T-cell (primary cell): ENCODE results near the gene ERO1A. TPM values are rescaled to one million over a fixed set of nuclear protein-coding genes. Genes with fewer than 3 reads are reported as not detected.

Experiments used
- ATAC-seq, 4 experiments: fragments of 200-7000 bp in 3 of 4; fragments of 150-1000 bp in 1 of 4; cut with Tn5 transposase; replicated peaks in 1 of 4; 1 replicate in 3 of 4; 2 replicates in 1 of 4; pipeline ENCODE4 v1.10.0; 2021; ENCODE audit warnings: moderate library complexity in 3 of 4, mild to moderate bottlenecking in 2 of 4, moderate number of reproducible peaks in 1 of 4
- CTCF ChIA-PET, 2 donors: fragments of 300-600 bp; sonication (Branson Sonifier 250); formaldehyde crosslinking; loops; one replicate each; lab custom pipeline; 2022; ENCODE audit warnings: antibody characterized with exemption in 2 of 2; lab: Charles Lee
- POLR2A ChIA-PET, 2 donors: fragments of 300-600 bp; sonication (Branson Sonifier 250); formaldehyde crosslinking; loops; one replicate each; lab custom pipeline; 2022; ENCODE audit warnings: antibody characterized with exemption in 2 of 2; lab: Charles Lee
- DNase-seq, 35 experiments: peaks; one replicate each; pipeline versions ENCODE4 v3.0.0 to v3.0.0-alpha.2; 2013 to 2023
- H3K27ac ChIP-seq: one replicate; pipeline ENCODE4 v1.5.1; 2013; ENCODE audit warnings: low read length
- H3K27me3 ChIP-seq, 2 experiments: replicated peaks in 1 of 2; 1 replicate in 1 of 2; 2 replicates in 1 of 2; pipeline versions ENCODE4 v1.6.1 to v1.7.0; 2013; ENCODE audit warnings: low read length in 1 of 2, mixed read lengths in 1 of 2; ENCODE audit not compliant: control insufficient read depth in 2 of 2, insufficient read depth in 2 of 2; ENCODE audit errors: extremely low read depth in 1 of 2
- H3K36me3 ChIP-seq, 2 donors: 1 replicate in 1 of 2; 2 replicates in 1 of 2; pipeline versions ENCODE4 v1.6.1 to v1.7.0; 2013; ENCODE audit warnings: low read length in 1 of 2; ENCODE audit not compliant: control insufficient read depth in 2 of 2, insufficient read depth in 1 of 2; ENCODE audit errors: extremely low read depth in 1 of 2
- H3K4me1 ChIP-seq, 2 experiments: 1 replicate in 1 of 2; 2 replicates in 1 of 2; pipeline versions ENCODE4 v1.6.1 to v1.7.0; 2013; ENCODE audit warnings: low read length in 2 of 2, mixed read lengths in 1 of 2; ENCODE audit not compliant: insufficient read depth in 2 of 2, control insufficient read depth in 1 of 2; ENCODE audit errors: extremely low read depth in 1 of 2
- H3K4me3 ChIP-seq, 2 donors: 1 replicate in 1 of 2; 2 replicates in 1 of 2; pipeline versions ENCODE4 v1.5.1 to v1.7.0; 2013; ENCODE audit warnings: mild to moderate bottlenecking in 2 of 2, low read length in 1 of 2, moderate library complexity in 1 of 2; ENCODE audit not compliant: control insufficient read depth in 1 of 2; ENCODE audit errors: extremely low read depth in 1 of 2
- H3K9me3 ChIP-seq: 2 replicates; pipeline ENCODE4 v1.7.0; 2013
- H3K27ac Mint-ChIP-seq, 2 donors: one replicate each; pipeline ENCODE4 v1.8.0; 2020 to 2021; ENCODE audit warnings: mild to moderate bottlenecking in 2 of 2, mixed read lengths in 2 of 2
- H3K27me3 Mint-ChIP-seq, 2 donors: one replicate each; pipeline ENCODE4 v1.8.0; 2021 to 2022; ENCODE audit warnings: mixed read lengths in 2 of 2
- H3K36me3 Mint-ChIP-seq: one replicate; pipeline ENCODE4 v1.8.0; 2021; ENCODE audit warnings: mixed read lengths
- H3K4me1 Mint-ChIP-seq, 3 donors: one replicate each; pipeline ENCODE4 v1.8.0; 2020 to 2022; ENCODE audit warnings: mixed read lengths in 3 of 3, mild to moderate bottlenecking in 1 of 3
- H3K4me3 Mint-ChIP-seq, 3 donors: one replicate each; pipeline ENCODE4 v1.8.0; 2020 to 2022; ENCODE audit warnings: mild to moderate bottlenecking in 3 of 3, mixed read lengths in 3 of 3, moderate library complexity in 3 of 3
- H3K9me3 Mint-ChIP-seq, 3 donors: one replicate each; pipeline ENCODE4 v1.8.0; 2020 to 2022; ENCODE audit warnings: mixed read lengths in 3 of 3
- WGBS: methylation state at CpG from one replicate; pipeline ENCODE4 v1.1.5; 2013; ENCODE audit warnings: missing lambda C conversion rate; ENCODE audit not compliant: insufficient coverage; 5-methylcytosine and 5-hydroxymethylcytosine counted together
- total RNA-seq, 35 experiments: library from RNA in 6 of 35; stranded (reverse) in 6 of 35; fragments of 120-200 nt in 1 of 35; gene quantifications; one replicate each; pipeline versions ENCODE4 v1.2.1 to v1.2.4 and lab custom pipeline; 2013 to 2026

Gene ERO1A
- total RNA-seq, 5 donors from 2014 or later (not counting 1 experiment from before 2014, with no cell fraction given): 62.7 to 97.3 (median 91.3) TPM

- Mint-ChIP-seq H3K27ac (no peak overlapping the region), H3K27me3 (no peaks in the 10 kb centered on the region), H3K4me1 (peaks cover 0 to 11% (median 7%) of the 10 kb centered on the region in 3 donors), H3K36me3 (peaks cover 30% of the 10 kb centered on the region), H3K9me3 (no peaks in the 10 kb centered on the region), H3K4me3 (no peak overlapping the region)
- DNase-seq: peak in 1 of 35 experiments; percentile 48
- peaks cover 6 to 44% of the 10 kb centered on the region in 2 donors for H3K36me3 ChIP-seq
- no peaks in the 10 kb centered on the region for H3K4me1 ChIP-seq
- POLR2A ChIA-PET: no interaction called here
- no peaks in the 10 kb centered on the region for H3K9me3 ChIP-seq
- no peak overlapping the region for H3K27ac ChIP-seq
- peak in 3 of 4 experiments; percentile 37 to 56 (median 49) for ATAC-seq
- no CpG with 5 or more reads among the region's 2 CpGs for WGBS
- no peaks in the 10 kb centered on the region for H3K27me3 ChIP-seq
- H3K4me3 ChIP-seq: no peak overlapping the region
- CTCF ChIA-PET: interaction anchor here (0.7 to 0.9 kb wide), 2 partner anchors 58 to 283 kb away, joined by 3 read pairs; no protein-coding TSS in a partner anchor
These were observed 16.8 kb downstream of the ERO1A start for GRCh38 chr14:52678591-52678990.

- Mint-ChIP-seq H3K27ac (no peak overlapping the region), H3K4me1 (peaks cover 2 to 5% (median 4%) of the 10 kb centered on the region in 3 donors), H3K36me3 (peaks cover 35% of the 10 kb centered on the region), H3K9me3 (no peaks in the 10 kb centered on the region), H3K27me3 (no peaks in the 10 kb centered on the region), H3K4me3 (no peak overlapping the region)
- no peaks in the 10 kb centered on the region for H3K4me1 ChIP-seq
- DNase-seq (no peak), ATAC-seq (no peak)
- no peaks in the 10 kb centered on the region for H3K9me3 ChIP-seq
- CTCF ChIA-PET: no interaction called here
- no peak overlapping the region for H3K4me3 ChIP-seq
- no CpG with 5 or more reads among the region's 2 CpGs for WGBS
- POLR2A ChIA-PET: no interaction called here
- H3K27ac ChIP-seq: no peak overlapping the region
- no peaks in the 10 kb centered on the region for H3K27me3 ChIP-seq
- H3K36me3 ChIP-seq: peaks cover 0 to 25% of the 10 kb centered on the region in 2 donors
These were observed 31.5 kb downstream of the ERO1A start for GRCh38 chr14:52663850-52664249.

- H3K36me3 Mint-ChIP-seq: peaks cover 38% of the 10 kb centered on the region
- H3K36me3 ChIP-seq: peaks cover 0 to 31% of the 10 kb centered on the region in 2 donors
- no CpG with 5 or more reads among the region's 2 CpGs for WGBS
These were observed 34.0 kb downstream of the ERO1A start for GRCh38 chr14:52661314-52661713.

GRCh38 chr14:52660832-52661231 lies 34.5 kb downstream of the ERO1A start:
- no peaks in the 10 kb centered on the region for H3K9me3 ChIP-seq
- ChIA-PET CTCF (no interaction called here), POLR2A (interaction anchor here in 1 of 2 donors (0.5 kb wide), 1 partner anchor 13 kb away, joined by 3 read pairs; no protein-coding TSS in a partner anchor)
- no peak for DNase-seq
- H3K36me3 ChIP-seq: peaks cover 0 to 31% of the 10 kb centered on the region in 2 donors
- H3K36me3 Mint-ChIP-seq: peaks cover 37% of the 10 kb centered on the region
- H3K27ac Mint-ChIP-seq: no peak overlapping the region
- H3K27me3 ChIP-seq: no peaks in the 10 kb centered on the region
- H3K27me3 Mint-ChIP-seq: no peaks in the 10 kb centered on the region
- no peak overlapping the region for H3K27ac ChIP-seq
- peaks cover 2 to 5% (median 4%) of the 10 kb centered on the region in 3 donors for H3K4me1 Mint-ChIP-seq
- H3K4me1 ChIP-seq: no peaks in the 10 kb centered on the region
- H3K4me3 Mint-ChIP-seq: no peak overlapping the region
- no peak overlapping the region for H3K4me3 ChIP-seq
- no peak for ATAC-seq
- no CpG with 5 or more reads among the region's 1 CpG for WGBS
- H3K9me3 Mint-ChIP-seq: no peaks in the 10 kb centered on the region

More at GRCh38 chr14:52661314-52661713, 34.0 kb downstream of the ERO1A start:
- no peaks in the 10 kb centered on the region for H3K9me3 ChIP-seq
- Mint-ChIP-seq H3K4me3 (no peak overlapping the region), H3K4me1 (peaks cover 2 to 5% (median 4%) of the 10 kb centered on the region in 3 donors), H3K9me3 (no peaks in the 10 kb centered on the region), H3K27me3 (no peaks in the 10 kb centered on the region), H3K27ac (no peak overlapping the region)
- no peak overlapping the region for H3K27ac ChIP-seq
- ATAC-seq (no peak), DNase-seq (no peak)
- H3K4me1 ChIP-seq: no peaks in the 10 kb centered on the region
- no peaks in the 10 kb centered on the region for H3K27me3 ChIP-seq
- ChIA-PET CTCF (interaction anchor here in 1 of 2 donors (0.6 kb wide), 1 partner anchor 116 kb away, joined by 3 read pairs; no protein-coding TSS in a partner anchor), POLR2A (no interaction called here)
- H3K4me3 ChIP-seq: no peak overlapping the region

GRCh38 chr14:52660325-52660724 lies 35.0 kb downstream of the ERO1A start:
- no peaks in the 10 kb centered on the region for H3K4me1 ChIP-seq
- no peak overlapping the region for H3K4me3 ChIP-seq
- Mint-ChIP-seq H3K4me1 (peaks cover 2 to 5% (median 4%) of the 10 kb centered on the region in 3 donors), H3K36me3 (peaks cover 36% of the 10 kb centered on the region), H3K9me3 (no peaks in the 10 kb centered on the region), H3K27me3 (no peaks in the 10 kb centered on the region), H3K27ac (no peak overlapping the region), H3K4me3 (no peak overlapping the region)
- no peaks in the 10 kb centered on the region for H3K27me3 ChIP-seq
- ATAC-seq (no peak), DNase-seq (no peak)
- ChIA-PET POLR2A (interaction anchor here (0.5 to 0.7 kb wide), 2 partner anchors 14 to 48 kb away, joined by 3 to 7 read pairs; no protein-coding TSS in a partner anchor), CTCF (no interaction called here)
- peaks cover 0 to 29% of the 10 kb centered on the region in 2 donors for H3K36me3 ChIP-seq
- H3K9me3 ChIP-seq: no peaks in the 10 kb centered on the region
- H3K27ac ChIP-seq: no peak overlapping the region

GRCh38 chr14:52656905-52657304 lies 38.5 kb downstream of the ERO1A start:
- peaks cover 2 to 5% (median 4%) of the 10 kb centered on the region in 3 donors for H3K4me1 Mint-ChIP-seq
- CTCF ChIA-PET: interaction anchor here in 1 of 2 donors (0.7 kb wide), 2 partner anchors 145 to 400 kb away, joined by 3 read pairs; no protein-coding TSS in a partner anchor
- no peak overlapping the region for H3K4me3 Mint-ChIP-seq

More at GRCh38 chr14:52656905-52657304, 38.5 kb downstream of the ERO1A start:
- Mint-ChIP-seq H3K36me3 (peaks cover 34% of the 10 kb centered on the region), H3K9me3 (no peaks in the 10 kb centered on the region), H3K27me3 (no peaks in the 10 kb centered on the region), H3K27ac (no peak overlapping the region)
- Histone ChIP-seq H3K27me3 (no peaks in the 10 kb centered on the region), H3K4me3 (no peak overlapping the region), H3K9me3 (no peaks in the 10 kb centered on the region), H3K27ac (no peak overlapping the region), H3K36me3 (peaks cover 0 to 32% of the 10 kb centered on the region in 2 donors), H3K4me1 (no peaks in the 10 kb centered on the region)
- no peak for ATAC-seq
- POLR2A ChIA-PET: no interaction called here
- DNase-seq: no peak
